Limb (tissue), 2 donors: ENCODE measurements around the gene ZNF503.

Experiments used
- DNase-seq, 2 donors: peaks; one replicate each; pipeline ENCODE4 v3.0.0-alpha.2; 2016; ENCODE audit errors: extremely low spot score in 2 of 2

ZNF503 gene

DNA sequence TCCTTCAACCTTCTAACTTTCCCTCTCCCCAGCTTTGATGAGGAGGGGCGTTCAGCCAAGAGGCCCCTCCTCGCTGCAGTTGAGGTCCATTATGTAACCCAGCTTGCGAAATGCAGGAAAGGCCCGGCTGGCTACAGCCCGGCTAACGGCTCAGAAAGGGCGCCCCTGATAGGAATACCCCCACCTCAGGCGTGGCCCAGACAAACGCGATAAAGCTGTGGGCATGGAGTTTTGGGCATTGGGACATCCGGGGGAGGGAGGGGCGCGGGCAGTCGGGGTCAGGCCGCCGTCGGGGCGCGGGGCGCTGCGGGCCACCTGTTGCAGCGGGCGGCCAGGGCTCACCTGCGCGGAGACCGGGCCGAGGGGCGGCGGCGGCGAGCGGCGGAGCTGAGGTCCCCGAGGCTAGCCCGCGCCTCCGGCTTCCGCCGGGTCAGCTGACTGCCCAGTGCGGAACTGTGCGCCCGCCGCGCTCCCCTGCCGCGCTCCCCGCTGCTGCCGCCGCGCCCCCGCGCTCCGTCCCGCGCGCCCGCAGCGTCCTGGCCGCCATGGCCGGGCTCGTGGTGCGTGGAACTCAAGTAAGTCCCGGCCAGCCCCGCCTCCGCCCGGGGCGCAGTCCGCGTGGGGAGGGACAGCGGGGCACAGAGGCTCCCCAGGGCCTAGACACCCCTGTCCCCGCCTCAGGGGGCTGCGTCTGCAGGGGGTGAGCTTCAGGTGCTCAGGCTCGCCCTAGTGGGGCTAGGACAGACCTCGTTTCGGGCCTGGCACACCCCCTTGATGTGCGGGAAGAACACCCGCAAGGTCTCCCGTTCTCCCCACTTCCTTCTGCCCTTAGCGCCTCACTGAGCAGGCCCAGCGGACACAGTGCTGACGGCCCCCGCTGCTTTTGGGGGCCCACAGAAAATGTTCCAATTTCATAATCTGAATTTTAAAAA lies 29.9 kb upstream of the ZNF503 start, which contains the start of gene LRMDA:
Gene LRMDA, plus strand, starts transcription at position 445 of the 932 bp plus-strand sequence.
- DNase-seq: peak in 1 of 2 donors; percentile 42

DNA sequence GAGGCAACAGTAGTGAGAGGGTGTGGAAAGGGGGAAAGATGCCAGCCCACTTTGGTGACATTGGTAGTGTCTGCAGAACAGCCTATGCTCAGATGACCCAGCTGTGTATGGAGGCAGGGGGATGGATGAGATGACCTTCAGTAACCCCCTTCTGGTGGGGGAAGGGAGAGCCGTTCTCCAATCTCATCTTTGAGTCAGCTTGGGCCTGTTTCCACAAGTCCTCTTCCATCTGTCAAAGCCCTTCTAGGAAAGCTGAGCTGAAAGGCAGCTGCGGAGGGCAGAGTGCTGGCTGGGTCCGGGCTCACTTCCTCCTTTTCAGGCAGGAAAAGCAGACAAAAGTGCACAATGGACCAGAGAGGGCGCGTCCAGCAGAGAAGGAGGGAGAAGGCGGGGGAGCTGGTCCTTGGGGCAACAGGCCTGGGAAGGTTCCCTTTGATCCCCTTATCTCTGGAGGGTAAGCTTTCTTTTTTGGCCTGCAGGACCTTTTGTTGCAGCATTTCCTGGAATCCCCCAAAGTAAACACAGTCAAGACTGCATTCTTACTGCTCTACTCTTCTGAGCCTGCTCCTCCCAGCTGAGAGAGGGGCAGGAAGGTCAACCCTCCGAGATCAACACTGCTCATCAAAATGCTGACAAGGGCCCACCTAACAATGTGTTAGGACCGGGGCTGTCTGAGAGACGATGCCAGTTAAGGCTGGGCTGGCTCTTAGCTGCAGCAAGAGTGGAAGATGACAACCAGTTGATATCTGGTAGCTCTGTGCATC lies 28.6 kb upstream of the ZNF503 start:
- DNase-seq: peak in 1 of 2 donors; percentile 43

DNA sequence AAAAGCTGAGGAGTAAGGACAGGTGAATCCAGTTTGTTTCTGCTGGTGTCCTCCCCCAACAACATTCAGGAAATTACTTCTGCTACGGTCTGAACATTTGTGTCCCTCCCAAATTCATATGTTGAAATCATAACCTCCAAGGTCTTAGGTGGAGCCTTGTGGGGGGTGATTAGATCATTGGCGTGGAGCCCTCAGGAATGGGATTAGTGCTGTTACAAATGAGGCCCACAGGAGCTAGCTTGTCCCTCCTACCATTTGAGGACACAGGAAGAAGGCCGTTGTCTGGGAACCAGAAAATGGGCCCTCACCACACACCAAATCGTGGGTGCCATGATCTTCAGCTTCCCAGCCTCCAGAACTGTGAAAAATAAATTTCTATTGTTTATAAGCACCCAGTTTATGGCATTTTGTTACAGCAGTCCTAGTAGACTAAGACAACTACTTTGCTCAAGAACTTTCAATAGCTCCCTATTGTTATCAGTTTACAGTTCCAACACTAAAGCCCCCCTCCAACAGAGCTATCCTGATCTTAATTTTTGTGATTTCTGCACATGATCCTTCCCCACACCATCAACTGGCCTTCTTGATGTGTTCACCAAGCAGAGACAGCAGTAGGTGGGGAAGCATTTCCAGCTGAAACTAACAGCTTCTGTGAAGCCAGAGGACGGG lies 27.7 kb upstream of the ZNF503 start:
- no peak for DNase-seq

DNA sequence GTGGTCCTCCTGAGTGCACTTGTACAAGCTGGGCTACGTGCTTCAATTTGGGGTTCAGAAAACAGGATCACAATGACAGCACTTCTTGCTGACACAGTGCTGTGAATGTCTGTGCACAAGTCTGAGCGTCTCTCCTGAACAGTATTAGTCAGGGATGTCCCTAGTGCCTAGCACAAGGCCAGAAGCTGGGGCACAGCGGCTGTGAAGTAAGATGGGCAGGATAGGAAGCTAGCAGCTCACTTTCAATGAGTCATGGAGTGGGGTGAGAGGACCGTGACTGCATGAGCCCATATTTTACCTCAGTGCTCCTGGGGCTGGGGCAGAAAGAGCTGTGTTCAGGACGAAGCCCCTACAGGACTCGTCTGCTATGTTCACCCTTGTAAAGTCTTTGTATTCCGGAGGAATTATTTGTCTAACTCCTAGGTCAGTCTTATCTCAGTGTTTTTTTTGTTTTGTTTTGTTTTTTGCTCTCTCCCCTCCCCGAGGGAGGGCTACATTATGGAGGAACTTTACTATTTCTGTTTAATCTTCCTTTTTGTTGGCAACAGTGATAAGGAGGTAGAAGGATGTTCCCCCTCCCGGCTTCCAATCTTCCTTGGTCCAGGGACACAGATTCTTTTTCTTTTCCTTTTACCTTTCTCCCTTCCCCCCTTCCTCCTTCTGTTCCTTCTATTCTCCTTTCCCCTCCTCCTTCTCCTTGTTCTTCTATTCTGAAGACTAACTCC lies 27.0 kb upstream of the ZNF503 start:
- DNase-seq: no peak

DNA sequence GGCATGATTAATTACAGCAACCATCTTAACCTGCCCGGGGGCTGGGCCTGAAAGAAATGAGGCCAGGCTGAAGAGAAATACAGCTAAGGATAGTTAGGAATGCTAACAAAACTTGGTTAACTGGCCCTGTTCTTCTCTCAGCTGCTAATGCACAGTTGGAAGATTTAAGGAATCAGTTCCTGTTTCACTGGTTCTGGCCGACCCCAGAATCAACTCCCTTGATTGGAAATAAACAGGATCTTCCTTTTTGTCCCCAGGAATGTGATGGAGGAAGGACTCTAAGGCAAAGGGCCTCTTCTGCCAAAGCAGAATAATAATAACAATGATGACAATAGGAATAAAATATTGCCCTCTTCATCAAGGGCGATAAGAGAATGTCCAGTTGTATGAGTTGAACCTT lies 26.4 kb upstream of the ZNF503 start:
- DNase-seq: no peak

DNA sequence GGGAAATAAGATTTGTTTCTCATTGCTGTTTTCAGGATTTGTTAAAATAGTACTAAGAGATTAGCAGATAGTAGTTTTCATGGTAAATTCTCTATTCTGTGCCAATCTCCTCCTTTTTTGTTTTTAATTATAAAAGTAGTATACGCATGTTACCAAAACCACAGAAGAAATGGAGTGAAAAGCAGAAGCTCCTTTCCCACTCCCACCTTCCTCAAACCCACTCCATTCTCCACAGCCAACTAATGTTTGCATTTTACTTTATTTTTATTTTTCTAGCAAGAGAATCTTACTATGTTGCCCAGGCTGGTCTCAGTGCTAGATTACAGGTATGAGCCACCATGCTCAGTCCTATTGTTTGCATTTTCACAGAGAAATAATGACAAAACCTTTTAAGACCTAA lies 25.3 kb upstream of the ZNF503 start:
- no peak for DNase-seq

DNA sequence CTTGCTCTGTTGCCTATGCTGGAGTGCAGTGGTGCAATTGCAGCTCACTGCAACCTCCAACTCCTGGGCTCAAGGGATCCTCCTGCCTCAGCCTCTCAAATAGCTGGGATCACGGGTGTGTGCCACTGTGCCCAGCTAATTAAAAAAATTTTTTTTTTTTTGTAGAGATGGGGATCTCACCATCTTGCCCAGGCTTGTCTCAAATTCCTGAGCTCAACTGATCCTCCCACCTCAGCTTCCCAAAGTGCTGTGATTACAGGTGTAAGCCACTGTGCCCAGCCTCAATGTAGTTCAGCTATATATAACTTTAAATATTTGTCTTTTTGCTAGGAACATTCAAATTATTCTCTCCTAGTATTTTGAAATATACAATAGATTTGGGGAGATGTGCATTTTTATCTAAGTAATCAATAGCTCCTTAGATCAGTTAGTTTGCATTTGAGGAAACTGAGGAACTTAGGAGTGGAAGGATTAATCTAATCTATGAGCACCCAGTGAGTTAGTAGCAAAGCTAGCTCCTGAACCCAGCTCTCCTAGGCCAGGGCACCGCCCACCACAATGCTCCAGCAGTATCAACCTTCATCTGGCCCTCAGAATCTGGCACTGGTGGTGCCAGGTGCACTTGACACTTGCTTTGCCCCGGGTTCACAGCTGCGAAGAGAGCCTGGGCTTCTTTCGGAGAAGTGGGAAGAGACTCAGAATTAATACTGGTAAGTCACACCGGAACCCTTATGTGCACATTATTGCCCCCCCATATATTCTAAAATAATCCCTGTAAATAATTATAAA lies 23.9 kb upstream of the ZNF503 start:
- no peak for DNase-seq

DNA sequence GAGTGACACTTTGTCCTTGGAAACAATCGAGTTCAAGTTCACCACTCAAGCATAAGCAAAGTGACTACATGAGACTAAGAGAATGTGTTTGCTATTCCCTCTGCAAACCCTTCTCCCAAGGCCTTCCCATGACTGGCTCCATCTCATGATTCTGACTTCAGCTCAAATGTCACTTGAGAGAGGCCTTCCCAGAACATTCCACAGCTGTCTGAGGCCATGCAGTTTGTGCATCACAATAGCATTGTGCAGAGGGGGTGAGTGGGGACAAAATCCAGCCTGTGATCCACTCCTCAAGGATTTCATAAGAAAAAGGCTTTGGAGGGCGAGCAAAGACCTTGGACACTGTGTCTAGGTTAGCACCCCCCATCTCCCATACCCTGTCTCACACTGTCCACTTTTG lies 23.0 kb upstream of the ZNF503 start:
- DNase-seq: no peak

DNA sequence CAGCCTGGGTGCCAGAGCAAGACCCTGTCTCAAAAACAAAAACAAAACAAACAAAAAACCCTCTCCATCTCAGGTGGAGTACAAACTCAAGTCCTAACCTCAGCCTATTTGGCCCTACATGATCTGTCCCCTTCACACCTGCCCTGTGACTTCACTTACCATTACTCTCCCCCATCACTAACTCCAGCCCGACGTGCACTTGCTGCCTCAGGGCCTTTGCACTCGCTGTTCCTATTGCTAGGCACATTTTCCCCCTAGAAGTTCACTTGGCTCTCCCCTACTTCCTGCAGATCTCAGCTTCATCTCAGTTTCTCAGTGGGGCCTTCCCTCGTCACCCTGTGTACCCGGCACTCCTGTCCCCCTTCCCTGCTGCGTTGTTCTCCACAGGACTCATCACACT lies 21.3 kb upstream of the ZNF503 start:
- DNase-seq: no peak

DNA sequence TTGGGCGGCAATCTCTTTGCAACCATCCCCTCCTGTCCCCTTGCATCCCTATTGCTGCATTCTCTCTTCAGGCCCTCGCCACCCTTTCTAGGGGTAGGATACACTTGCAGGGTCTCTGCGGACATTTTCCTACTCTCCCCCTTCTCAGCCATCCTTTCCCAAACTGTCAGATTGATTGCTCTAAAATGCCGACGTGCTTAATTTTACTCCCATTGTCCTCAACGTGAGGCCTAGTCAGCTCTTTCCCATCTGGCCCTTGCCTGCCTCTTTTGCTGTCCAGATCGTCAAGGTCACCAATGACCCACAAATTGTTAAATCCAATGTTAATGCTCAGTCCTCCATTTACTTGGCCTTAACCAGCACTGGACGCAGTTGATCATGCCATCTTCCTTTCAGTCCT lies 17.1 kb upstream of the ZNF503 start:
- DNase-seq: no peak

DNA sequence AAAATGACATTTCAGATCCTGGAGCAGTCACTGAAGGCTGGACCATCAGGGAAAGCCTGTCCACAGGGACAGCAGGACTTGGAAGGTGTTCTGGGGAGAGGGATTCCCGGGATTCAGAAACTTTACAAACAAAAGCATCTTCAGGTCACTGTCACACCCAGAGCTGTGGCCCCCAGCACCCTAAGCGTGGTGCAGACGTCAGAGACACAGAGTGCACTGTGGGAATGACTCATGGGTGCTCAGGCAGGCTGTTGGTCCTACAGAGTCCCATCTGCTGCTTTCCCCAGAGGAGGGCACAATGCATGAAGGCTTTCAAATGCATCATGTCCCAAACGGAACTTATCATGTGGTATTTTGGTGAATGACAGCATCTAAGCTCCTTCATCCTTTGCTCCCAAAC lies 16.7 kb upstream of the ZNF503 start:
- DNase-seq: no peak

DNA sequence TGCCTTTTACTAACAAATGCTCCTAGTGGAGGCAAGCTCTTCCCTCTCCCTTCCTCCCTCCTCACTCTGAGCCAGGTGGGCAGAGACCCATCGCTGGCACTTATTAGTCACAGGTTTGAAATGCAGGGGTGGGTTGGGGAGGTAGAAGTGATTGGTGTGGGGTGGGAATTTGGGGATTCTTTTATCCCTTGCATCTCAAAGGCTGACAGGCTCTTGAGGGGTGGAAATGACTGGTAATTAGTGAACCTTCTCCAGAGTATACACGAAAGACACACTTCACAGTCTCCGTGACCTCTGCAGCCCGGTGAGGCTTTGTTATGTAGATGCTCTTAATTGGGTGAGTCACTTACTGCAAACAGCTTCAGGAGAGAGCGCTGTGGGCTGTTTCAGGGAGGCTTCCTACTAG lies 16.0 kb upstream of the ZNF503 start:
- no peak for DNase-seq

DNA sequence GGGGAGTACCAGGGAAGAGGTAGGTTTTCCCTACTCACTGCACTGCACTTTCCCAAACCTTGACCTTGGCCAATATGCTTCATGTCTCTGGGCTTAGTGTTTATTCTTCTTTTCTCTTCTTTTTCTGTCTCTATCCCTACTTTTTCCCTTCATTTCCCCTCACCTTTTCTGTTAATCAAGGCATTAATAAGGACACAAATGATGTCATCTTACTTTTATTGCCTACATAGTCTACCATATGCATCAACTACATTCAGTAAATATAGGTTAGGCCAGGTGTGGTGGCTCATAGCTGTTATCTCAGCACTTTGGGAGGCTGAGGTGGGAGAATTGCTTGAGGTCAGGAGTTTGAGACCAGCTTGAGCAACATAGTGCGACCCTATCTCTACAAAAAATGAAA lies 13.0 kb upstream of the ZNF503 start:
- no peak for DNase-seq

DNA sequence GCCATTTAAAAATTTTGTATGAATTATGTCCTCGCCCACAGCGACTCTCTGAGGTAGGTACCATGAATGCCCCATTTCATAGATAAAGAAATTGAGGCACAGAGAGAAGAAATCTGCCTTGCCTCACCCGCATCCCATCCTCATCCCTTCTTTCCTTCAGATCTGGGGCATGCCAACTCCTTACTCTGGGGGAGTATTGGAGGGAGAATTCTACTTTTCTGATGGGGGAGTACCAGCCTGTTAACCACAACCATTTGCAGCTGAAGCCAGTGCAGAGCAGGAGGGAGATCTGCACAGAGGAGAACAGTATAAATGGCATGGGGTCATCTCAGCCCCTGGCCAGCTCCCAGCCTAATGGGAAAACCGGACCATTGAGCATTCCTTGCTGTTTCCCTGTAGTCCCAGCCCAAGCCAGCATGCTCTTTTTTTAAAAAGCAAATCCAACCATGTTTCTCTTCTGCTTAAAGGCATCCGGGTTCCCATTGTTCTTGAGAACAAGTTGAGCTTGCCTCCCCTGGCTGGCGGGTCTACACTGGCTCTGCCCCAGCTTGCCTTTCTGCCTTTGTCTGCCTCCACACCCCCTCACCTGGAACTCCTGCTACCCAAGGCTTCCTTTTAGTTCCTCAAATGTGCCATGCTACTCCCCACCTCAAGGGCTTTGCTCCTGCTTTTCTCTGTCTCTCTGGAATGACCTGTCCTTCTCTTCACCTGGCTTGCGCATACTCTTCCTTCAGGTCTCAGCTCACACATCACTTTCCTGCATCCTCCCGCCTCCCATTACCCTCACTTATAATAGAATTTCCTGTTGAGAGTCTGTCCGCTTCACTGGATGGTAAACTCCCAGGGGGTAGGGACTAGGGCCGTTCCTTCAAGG lies 8.8 kb upstream of the ZNF503 start:
- no peak for DNase-seq

DNA sequence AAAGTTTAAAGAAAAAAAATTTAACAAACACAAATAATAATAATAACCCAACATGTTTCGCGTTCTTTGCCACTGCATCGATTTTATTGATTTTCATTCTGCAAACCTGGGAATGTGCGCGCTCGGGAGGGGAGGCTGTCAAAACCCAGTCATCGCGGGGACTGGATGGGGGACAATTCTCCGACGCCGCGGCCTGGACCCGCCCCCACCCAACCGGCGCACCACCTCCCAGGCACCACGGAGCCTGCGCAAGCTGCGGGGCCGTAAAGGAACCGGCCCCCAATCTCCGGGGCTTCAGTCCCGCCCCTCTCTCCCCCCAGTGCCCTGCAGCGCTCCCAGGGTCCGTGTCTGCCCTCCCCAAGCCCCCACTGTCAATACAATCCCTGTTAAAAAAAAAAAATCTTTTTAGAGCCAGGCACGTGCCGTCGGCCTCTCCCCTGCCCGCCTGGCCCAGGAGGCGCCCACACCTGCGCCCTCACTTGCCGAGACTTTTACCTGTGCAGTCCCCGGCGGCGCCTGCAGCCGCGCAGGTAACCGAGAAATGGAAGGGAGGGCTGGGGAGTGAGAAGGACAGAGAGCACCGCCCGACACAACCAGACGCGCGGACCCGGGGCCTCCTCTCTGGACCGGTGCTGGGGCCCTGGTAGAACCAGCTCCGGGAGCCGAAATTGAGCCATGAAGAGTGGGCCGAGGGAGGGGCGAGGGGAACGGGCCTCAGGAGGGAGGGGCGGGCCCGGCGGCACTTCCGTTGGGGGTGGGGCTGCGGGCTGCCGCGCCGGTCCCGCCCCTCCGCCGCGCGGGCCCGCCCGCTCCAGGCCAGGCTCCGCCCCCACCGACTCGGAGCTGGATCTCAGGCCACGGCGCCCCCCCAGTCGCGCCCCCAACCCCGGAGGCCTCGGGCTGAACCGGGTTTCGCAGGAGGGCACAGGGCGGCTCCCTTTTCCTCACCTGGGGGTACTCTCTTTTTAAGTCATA lies 7.6 kb upstream of the ZNF503 start:
- DNase-seq: peak in 1 of 2 donors; percentile 79

DNA sequence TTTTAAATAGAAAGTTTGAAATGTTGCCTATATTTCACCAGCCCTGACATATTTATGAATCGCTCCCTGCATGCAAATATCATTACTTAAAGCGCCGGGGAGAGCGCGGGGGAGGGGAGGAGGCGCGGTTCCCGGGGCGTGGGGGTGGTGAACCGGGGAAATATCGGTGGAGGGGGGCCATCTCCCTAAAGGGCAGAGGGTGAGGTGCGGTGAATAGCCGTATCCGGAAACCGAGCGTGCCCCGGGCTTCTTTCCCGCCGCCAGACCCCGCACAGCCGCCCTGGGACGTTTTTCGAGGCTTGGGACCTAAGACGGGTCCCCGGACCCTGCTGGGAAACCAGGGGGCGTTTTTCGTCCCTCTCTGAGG lies 6.9 kb upstream of the ZNF503 start:
- peak in 1 of 2 donors; percentile 66 for DNase-seq

DNA sequence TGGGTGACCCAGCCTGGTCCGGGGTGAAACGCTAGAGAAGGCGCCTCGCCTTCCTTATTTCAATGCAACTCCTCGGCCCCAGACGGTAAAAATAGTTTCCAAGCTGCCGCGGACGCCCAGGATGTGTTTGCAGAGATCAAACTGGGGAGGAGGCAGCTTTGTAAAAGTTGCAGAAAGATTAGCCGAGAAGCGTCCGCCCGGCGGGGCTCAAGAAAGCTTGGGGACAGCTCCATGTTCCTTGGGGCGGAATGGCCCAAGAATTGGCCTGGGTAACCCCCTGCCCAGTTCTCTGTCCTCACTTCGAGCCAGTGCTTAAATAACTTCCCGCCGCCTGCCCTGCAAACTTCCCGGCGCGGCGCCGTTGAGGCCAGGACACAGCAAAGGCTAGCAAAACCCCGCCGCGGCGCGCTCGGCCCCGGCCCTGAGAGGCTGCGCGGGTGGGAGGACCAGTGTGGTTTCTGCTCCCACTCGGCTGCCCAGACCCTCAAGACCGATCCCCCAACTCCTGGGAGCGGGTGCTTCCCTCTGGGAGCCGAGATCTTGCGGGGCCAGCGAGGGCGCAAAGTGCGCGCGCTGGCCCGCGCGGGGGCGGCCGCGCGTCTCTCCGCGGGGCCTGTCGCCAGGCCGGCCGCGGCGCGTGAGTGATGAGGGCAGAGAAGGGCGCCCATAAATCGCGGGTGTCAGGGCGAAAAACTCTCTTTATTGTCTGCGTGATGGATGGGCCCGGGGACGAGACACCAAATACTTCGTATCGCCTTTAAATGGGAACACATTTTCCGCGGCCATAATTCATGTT lies 6.3 kb upstream of the ZNF503 start:
- DNase-seq: peak in 1 of 2 donors; percentile 76
